Measurements from ENCODE around the gene ACAA1. TPM values are rescaled to one million over a fixed set of nuclear protein-coding genes. Genes with fewer than 3 reads are reported as not detected.

ACAA1 gene
- total and polyA plus RNA-seq, 9 of the 15 experiments (the other 6 are each of a cell fraction or from before 2014, with no cell fraction given) = 4.0 to 88.9 (median 57.2) TPM

DNA sequence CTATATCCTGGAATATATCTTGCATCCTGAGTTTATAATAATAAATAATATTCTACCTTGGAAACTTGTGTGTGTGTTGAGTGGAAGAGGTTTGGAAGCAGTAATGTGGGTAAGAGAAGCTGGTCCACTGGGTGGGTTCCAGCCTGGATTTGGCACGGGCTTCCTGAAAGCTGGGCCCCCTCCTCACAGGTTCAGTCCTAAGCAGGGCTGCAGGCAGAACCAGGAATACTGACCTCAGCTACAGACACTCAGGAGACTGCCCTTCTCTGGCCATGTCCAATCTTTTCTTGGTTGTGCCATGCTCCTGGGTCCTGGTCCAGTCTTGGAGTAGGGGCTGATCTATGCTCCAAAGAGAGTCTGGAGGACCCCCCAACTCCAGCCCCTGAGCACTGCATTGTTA, 6.0 kb upstream of the ACAA1 start:
- FAIRE-seq (no peak), DNase-seq (ENCODE audit: extremely low read depth in 1 of 4, low spot score in 3 of 4) (no peak), ATAC-seq (no peak)
- intact Hi-C loops (cut with micrococcal nuclease) = no loop called here
- no peak overlapping the region for H3K9ac ChIP-seq (ENCODE audit: insufficient read depth in 1 of 2, low read depth in 2 of 2, low read length in 2 of 2)
- H3K36me3 ChIP-seq (ENCODE audit: control insufficient read depth, insufficient read depth, low read length) = peaks cover 26% of the 10 kb centered on the region; the same call in 2 of the 3 replicates
- H2AFZ ChIP-seq (ENCODE audit: low read depth, low read length) = no peak overlapping the region
- H3K79me2 ChIP-seq (ENCODE audit: control insufficient read depth, insufficient read depth, low read length) = peaks cover 20% of the 10 kb centered on the region
- CTCF ChIA-PET (ENCODE audit: low intra/inter-chr PET ratio) = no interaction called here
- POLR2A ChIA-PET = interaction anchor here (1.2 to 3.7 kb wide), 4 partner anchors 10 to 22 kb away, joined by 3 to 17 read pairs (median 12); partner anchors contain the start of gene OXSR1
- 19% methylated on average over 1 of the region's 1 CpG for WGBS (ENCODE audit: insufficient coverage, low coverage, missing lambda C conversion rate)
- no peak for TF ChIP-seq POLR3A (IDR thresholded peaks at IDR 0.05; ENCODE audit: borderline replicate concordance, extremely low read depth, insufficient read depth, insufficient read length)
- TF ChIP-seq, protein P1, sequence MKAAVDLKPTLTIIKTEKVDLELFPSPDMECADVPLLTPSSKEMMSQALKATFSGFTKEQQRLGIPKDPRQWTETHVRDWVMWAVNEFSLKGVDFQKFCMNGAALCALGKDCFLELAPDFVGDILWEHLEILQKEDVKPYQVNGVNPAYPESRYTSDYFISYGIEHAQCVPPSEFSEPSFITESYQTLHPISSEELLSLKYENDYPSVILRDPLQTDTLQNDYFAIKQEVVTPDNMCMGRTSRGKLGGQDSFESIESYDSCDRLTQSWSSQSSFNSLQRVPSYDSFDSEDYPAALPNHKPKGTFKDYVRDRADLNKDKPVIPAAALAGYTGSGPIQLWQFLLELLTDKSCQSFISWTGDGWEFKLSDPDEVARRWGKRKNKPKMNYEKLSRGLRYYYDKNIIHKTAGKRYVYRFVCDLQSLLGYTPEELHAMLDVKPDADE (conservative IDR thresholded peaks at IDR 0.05; ENCODE audit: control insufficient read depth, low read depth, low read length) = no peak
- no peak for TF ChIP-seq TEAD1 (CRISPR knock-in tag; IDR thresholded peaks at IDR 0.05)
- TF ChIP-seq POLR2AphosphoS2 (IDR thresholded peaks at IDR 0.05; ENCODE audit: low read length) = 0 out of 2 replicates have a peak, but pooled peaks have one; percentile 47
- no TSS peak for BruUV-seq (replicated peaks)
- H3K27ac ChIP-seq (ENCODE audit: extremely low read depth, low read depth, low read length) = no peak overlapping the region
- no peaks in the 10 kb centered on the region; a peak in 1 of 5 replicates for H3K27me3 ChIP-seq (ENCODE audit: control insufficient read depth in 2 of 2, insufficient read depth in 2 of 2, low read length in 2 of 2)
- no peaks in the 10 kb centered on the region for H4K20me1 ChIP-seq (replicated peaks; ENCODE audit: control insufficient read depth, insufficient read depth, low read length)
- H3K4me2 ChIP-seq (ENCODE audit: insufficient read depth, low read length) = no peak overlapping the region
- in situ Hi-C loops (cut with MboI) = no loop called here
- no peak overlapping the region for H3K4me3 ChIP-seq
- H3K9me3 ChIP-seq (replicated peaks; ENCODE audit: control insufficient read depth, insufficient read depth, low read depth, low read length) = no peaks in the 10 kb centered on the region
- no peaks in the 10 kb centered on the region for H3K9me1 ChIP-seq (ENCODE audit: control insufficient read depth, insufficient read depth, low read length)
- H3K4me1 ChIP-seq (replicated peaks in 1 of 2; ENCODE audit: control insufficient read depth in 2 of 2, insufficient read depth in 2 of 2, low read length in 2 of 2) = peaks cover 12 to 22% of the 10 kb centered on the region in 2 experiments; a peak in 4 of 5 replicates

Data from K562 (cell line).